ENCODE measurements around the gene DEXI. TPM values are rescaled to one million over a fixed set of nuclear protein-coding genes. Genes with fewer than 3 reads are reported as not detected.
"Not testable (repeated sequence)": the region's sequence is repeated elsewhere in the genome, so short reads cannot be mapped to it uniquely, and the experiment has no call there.

The DEXI gene
- total RNA-seq, 1 donor, result 40.2 TPM

DNA sequence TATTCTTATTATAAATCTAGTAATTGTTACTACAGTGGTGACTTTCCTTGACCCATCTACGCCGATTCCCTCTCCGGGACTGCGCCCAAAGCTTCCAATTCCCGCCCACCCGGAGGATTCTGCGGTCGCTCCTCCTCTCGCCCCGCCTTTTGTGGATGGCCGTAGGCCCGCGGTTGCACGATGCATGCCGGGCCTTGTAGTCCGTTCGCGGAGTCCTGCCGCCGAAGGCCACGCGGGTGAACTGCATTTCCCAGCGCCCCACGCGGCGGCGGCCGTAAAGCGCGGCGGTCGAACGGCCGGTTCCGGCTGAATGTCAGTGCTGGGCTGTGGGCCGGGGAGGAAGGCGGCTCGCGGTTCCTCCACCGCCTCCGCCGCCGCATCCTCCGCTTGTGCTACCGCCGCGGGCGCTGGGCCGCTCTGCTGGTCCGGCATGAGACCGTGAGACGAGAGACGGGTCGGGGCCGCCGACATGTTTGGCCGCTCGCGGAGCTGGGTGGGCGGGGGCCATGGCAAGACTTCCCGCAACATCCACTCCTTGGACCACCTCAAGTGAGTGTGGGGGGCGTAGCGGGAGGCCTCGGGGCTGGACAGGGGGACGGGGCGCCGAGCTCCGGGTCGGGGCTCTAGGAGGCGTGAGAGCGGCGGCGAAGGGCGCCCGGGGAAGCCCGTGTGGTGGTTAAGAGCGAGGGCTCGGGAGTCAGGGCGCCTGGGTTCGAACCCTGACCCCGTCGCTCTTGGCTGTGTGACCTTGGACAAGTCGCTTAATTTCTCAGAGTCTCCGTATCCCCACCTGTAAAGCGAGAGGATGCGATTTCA is 2.2 kb upstream of the DEXI start, which contains the start of gene CLEC16A:
Gene CLEC16A (plus strand): TSS at position 316 of the 816 bp plus-strand sequence. CDS start 154 bp downstream, at position 470.
- TF ChIP-seq, protein P1, sequence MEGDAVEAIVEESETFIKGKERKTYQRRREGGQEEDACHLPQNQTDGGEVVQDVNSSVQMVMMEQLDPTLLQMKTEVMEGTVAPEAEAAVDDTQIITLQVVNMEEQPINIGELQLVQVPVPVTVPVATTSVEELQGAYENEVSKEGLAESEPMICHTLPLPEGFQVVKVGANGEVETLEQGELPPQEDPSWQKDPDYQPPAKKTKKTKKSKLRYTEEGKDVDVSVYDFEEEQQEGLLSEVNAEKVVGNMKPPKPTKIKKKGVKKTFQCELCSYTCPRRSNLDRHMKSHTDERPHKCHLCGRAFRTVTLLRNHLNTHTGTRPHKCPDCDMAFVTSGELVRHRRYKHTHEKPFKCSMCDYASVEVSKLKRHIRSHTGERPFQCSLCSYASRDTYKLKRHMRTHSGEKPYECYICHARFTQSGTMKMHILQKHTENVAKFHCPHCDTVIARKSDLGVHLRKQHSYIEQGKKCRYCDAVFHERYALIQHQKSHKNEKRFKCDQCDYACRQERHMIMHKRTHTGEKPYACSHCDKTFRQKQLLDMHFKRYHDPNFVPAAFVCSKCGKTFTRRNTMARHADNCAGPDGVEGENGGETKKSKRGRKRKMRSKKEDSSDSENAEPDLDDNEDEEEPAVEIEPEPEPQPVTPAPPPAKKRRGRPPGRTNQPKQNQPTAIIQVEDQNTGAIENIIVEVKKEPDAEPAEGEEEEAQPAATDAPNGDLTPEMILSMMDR (IDR thresholded peaks at IDR 0.05; ENCODE audit: insufficient read depth, low read depth, low read length), result no peak
- DNase-seq (ENCODE audit: low read depth), result peak; percentile 97
- H3K4me3 ChIP-seq (ENCODE audit: low read depth, low read length), result peak within 1 kb of the TSS; percentile 92

DNA sequence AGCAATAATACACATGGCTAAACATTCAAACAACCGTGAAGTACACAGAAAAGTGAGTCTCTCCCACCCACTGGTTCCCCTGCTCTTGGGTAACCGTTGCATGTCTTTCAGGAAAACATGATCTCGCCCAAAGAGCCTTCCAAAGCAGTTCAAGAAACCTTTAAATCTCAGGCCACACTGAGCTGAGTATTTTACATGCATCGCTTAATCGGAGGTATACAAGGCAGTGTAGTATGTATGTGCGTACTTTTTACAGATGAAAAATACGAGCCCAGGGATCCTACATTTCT is 741 bp upstream of the DEXI start:
- DNase-seq (ENCODE audit: low read depth), result no peak
- TF ChIP-seq, protein P1 (IDR thresholded peaks at IDR 0.05; ENCODE audit: insufficient read depth, low read depth, low read length), result no peak
- no peak overlapping the region for H3K4me3 ChIP-seq (ENCODE audit: low read depth, low read length)

DNA sequence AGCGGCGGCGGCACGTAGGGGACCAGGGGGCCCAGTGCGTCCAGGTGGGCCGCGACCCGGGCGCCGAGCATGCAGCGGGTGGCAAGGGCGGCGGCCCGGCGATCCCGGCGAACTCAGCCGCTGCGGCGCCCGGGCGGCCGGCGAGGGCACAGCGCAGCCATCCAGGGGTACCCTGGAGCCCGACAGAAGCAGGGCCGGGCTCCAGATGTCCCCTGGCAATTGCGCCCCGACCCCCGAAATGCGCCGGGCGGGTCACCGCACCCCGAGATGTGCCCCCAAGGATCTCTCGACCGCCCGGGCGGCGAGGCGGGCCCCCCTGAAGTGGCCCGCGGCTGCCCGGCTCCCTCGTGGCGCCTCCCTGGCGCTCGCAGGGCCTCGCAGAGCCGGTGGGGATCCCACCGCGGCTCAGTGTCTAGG is 325 bp downstream of the DEXI start:
- H3K4me3 ChIP-seq (ENCODE audit: low read depth, low read length), result peak overlapping the region; percentile 76
- not testable (repeated sequence) for DNase-seq (ENCODE audit: low read depth)

DNA sequence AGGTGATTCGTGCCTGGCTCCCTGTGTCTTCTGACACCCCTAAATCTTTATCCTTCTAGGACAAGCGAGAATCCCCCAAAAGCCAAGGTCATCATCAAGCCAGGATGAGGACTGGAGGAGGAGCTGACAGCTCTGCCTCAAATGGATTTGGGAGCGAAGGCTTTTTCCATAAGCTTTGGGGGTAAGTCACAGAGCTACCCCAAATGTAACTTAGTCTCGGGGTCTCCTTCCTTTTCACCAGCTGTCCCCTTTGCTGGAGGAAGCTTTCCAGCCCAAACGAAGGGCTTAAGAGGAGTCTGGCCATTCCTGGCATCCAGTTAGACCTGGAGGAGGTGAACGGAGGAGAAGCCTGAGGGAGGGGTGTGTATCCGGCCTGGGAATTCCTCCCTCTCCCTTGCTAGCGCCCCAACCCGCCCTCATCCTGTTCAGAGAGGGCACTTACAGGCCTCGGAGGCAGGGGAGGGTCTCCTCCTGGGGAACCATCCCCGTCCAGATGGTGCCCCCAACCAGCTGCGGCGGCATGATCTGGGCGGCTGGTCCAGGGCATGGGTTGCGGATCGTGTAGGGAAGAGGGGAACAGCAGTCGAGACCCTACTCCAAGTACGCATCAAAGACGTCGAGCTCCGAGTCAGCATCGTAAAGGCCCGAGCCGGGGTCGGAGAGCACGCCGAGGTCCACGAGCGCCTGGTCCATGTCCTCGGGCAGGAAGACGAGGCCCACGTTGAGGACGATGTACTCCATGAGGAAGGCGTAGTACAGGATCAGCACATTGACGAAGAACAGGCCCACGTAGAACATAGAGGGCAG is 938 bp downstream of the DEXI start:
- DNase-seq (ENCODE audit: low read depth), result no peak
- TF ChIP-seq, protein P1 (IDR thresholded peaks at IDR 0.05; ENCODE audit: insufficient read depth, low read depth, low read length), result no peak
- peak overlapping the region; percentile 76 for H3K4me3 ChIP-seq (ENCODE audit: low read depth, low read length)

DNA sequence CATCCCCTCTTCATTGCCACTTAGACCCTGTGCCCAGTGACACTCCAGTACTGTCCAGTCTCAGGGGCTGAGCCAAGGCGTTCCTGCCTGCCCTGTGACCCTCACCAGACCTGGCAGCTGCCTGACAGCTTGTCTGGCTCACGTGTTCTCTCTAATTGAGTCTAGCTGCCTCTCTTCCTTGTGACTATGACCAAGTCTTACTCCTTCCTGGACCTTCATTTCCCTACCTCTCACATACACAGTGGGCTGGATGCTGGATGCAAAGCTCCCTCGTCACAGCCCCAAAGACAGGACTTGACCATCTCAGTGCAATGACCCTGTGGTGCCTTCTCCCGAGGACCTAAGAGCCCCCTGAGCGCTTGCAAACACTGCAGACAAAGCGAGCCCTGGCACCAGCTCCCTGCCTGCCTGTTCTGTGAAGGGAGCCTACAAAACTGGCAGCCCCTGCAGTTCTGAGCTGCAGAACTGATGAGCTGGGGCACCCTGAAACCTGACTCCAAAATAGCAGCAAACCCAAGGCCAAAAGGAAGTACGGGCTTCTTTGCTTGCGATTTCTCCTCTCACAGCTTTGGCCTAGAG is 1.7 kb downstream of the DEXI start:
- TF ChIP-seq, protein P1 (IDR thresholded peaks at IDR 0.05; ENCODE audit: insufficient read depth, low read depth, low read length), result no peak
- no peak for DNase-seq (ENCODE audit: low read depth)
- H3K4me3 ChIP-seq (ENCODE audit: low read depth, low read length), result peak overlapping the region; percentile 76

DNA sequence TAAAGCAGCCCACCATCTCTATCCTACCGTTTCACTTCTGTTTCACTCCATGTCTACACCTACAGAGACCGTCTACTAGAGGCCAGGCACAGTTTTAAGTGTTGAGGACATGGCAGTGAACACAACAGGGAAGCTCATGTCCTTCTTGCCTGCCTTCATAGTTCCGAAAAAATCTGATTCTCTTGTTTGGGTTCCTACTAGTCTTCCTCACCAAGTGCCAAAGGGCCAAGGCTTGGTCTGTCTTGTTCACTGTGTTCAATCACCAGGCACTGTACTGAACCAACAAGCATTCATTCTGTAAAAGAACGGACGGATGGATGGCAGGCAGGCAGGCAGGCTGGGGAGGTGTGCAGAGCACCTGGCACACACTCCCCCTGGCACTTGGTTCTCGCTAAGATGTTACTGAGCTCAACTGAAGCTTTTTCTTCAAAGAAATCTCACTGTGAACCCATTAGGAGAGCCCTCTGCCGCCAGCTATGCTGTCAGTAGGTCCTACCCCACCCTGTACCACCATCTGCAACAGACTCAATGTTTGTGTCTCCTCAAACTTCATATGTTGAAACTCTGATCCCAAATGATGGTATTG is 2.5 kb downstream of the DEXI start:
- H3K4me3 ChIP-seq (ENCODE audit: low read depth, low read length), result peak overlapping the region; percentile 76
- TF ChIP-seq, protein P1 (IDR thresholded peaks at IDR 0.05; ENCODE audit: insufficient read depth, low read depth, low read length), result no peak
- DNase-seq (ENCODE audit: low read depth), result no peak
